NCI-H526 (cell line): ENCODE data around the gene IRS1.
"Not testable (repeated sequence)": the region's sequence is repeated elsewhere in the genome, so short reads cannot be mapped to it uniquely, and the experiment has no call there.

Experiments
- DNase-seq, 2 experiments: peaks; one replicate each; lab custom pipeline; 2025; lab: John Stamatoyannopoulos, UW

Gene IRS1, protein sequence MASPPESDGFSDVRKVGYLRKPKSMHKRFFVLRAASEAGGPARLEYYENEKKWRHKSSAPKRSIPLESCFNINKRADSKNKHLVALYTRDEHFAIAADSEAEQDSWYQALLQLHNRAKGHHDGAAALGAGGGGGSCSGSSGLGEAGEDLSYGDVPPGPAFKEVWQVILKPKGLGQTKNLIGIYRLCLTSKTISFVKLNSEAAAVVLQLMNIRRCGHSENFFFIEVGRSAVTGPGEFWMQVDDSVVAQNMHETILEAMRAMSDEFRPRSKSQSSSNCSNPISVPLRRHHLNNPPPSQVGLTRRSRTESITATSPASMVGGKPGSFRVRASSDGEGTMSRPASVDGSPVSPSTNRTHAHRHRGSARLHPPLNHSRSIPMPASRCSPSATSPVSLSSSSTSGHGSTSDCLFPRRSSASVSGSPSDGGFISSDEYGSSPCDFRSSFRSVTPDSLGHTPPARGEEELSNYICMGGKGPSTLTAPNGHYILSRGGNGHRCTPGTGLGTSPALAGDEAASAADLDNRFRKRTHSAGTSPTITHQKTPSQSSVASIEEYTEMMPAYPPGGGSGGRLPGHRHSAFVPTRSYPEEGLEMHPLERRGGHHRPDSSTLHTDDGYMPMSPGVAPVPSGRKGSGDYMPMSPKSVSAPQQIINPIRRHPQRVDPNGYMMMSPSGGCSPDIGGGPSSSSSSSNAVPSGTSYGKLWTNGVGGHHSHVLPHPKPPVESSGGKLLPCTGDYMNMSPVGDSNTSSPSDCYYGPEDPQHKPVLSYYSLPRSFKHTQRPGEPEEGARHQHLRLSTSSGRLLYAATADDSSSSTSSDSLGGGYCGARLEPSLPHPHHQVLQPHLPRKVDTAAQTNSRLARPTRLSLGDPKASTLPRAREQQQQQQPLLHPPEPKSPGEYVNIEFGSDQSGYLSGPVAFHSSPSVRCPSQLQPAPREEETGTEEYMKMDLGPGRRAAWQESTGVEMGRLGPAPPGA (N-terminal part only)

DNA sequence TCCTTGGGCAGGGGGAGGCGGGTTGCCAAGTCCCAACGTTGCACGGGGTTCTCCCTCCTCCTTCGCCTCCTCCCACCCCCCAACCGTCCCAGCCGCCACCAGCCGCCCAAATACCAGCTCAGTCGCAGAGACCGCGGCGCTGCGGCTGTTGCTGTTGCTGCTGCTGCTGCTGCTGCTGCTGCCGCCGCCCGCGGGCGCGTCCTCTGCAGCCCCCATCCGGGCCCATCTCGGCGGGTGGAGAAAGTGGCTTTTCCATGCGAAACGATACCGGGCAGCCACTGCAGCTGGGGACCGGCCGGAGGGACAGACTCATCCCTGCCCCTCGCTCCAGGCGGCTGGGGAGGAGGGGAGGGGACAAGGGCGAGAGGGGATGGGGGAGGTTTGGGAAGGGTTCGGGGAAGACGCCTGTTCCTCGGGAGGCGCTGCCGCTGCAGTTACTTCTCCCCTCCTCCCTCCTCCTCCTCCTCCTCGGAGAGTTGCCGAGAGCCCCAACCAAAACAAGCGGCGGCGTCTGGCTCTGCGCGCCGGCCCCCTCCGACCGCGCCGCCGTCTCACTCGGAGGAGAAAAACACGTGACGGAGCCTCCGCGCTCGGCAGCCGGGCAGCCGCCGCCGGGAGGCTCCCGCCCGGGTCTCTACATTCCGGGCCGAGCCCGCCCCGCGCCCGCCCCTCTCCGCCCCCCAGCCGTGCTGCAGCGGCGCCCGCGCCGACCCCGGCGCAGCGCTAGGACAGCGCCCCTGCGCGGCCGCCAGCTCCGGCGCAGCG lies at the start of gene IRS1:
IRS1 (minus strand) TSS at position 610 of the 765 bp plus-strand sequence. CDS start 1,082 bp downstream, outside the sequence.
- peak; percentile 11 to 81 for DNase-seq

DNA sequence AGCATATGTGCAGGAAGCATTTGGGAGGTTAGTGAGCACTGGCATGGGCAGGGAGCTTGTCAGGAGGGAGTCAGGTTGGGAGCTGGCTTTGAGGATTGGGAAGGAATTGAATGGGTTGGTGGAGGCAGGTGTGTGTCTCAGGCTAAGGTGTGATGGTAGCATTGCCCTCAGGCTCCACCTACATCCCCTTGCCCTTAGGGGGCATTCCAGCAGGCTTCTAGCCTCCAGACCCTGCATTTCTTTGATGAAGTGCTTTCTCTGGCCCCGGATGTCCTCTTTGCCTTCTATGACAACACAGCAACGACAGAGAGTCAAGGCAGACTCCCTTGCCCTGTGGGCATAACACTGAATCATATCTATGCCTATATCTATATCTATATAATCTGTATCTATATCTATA lies 49.7 kb upstream of the IRS1 start:
- no peak for DNase-seq

DNA sequence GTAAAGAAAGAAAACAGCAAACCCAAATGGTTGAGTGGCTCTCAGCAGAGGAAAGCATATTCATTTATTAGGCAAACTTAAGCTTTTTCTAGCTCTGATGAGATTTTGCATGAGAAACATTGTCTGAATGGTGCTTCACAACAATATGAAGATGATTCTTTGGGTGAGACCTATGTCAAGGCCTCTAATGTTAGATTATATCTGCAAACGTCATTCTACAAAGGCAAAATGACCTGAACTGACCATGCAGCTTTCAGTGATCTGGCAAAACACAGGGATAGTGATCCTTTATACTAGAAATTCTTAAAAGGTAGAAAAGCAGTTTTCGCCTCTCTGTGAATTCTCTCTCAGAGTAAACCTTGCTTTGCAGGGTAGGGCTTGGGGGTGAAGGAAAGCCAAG lies 47.9 kb upstream of the IRS1 start:
- DNase-seq: no peak

DNA sequence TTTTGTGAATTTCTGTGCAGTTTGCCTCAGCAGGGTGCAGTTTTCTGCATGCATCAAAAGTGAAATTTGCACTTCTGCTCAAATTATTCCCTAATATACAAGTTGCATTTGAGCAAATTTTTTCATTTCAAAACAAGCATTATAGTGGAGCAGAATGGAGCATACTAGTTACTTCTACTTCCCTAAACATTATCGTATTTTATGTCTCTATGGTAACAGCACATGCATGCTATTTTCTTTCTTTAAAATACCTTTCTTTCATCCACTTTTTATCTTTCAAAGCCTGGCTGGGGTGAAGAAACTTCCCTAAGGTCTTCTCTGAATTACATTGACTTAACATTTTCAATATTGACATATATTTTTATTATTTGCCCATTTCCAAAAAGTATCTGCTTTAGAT lies 47.5 kb upstream of the IRS1 start:
- no peak for DNase-seq

DNA sequence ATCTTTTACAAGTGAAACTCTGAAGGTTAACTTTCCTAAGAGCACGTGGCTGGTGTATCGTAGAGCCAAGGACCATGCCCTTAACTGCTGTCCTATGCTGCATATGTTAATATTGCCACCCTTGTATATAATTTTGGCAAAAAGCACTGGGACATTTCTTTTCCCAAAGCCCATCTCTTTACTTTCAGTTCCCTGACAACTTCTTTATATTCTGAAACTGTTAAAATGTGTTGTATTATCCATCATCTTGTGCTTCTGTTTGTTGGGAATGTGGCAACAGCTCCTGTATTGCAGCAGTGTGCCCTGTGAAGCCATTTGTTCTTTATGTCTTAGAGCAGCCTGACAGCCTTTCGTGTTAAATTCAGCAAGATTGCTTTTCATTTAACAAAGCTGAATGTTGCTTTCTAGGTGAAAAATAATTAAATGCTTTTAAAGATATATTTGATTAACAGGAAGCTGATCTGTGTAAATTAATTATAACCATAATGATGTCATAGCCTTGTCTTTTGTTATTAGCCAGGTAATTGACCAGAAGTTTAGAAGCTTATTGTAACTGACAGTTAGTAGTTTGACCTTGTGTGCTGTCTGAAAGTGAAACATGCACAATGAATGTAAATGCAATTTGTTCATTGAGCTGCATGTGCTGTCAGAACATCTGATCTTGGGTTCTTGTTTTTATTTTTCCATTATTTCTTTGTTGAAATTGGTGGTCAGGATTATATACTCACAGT lies 45.9 kb upstream of the IRS1 start:
- no peak for DNase-seq

DNA sequence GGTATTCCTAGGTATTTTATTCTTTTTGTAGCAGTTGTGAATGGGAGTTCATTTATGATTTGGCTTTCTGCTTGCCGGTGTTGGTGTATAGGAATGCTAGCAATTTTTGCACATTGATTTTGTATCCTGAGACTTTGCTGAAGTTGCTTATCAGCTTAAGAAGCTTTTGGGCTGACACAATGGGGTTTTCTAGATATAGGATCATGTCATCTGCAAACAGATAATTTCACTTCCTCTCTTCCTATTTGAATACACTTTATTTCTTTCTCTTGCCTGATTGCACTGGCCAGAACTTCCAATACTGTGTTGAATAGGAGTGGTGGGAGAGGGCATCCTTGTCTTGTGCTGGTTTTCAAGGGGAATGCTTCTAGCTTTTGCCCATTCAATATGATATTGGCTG lies 43.4 kb upstream of the IRS1 start:
- DNase-seq: not testable (repeated sequence)

DNA sequence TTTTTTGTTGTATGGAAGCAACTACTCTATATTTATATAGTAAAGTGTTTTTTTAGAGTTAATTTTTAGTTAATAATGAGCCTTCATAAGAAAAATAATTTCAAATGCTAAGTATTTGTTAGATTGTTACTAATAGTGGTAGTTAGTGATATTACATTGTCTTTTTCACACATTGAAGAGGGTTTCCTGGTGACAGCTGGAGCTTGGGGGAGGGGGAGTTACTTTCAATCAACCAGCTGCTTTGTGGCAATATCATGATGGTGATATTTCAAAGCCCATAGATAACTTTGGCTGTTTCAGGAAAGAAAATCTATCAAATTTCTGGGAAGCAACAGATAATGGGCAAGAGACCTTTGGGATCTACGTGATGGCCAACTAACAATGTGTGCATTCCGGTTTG lies 40.3 kb upstream of the IRS1 start:
- DNase-seq: no peak

DNA sequence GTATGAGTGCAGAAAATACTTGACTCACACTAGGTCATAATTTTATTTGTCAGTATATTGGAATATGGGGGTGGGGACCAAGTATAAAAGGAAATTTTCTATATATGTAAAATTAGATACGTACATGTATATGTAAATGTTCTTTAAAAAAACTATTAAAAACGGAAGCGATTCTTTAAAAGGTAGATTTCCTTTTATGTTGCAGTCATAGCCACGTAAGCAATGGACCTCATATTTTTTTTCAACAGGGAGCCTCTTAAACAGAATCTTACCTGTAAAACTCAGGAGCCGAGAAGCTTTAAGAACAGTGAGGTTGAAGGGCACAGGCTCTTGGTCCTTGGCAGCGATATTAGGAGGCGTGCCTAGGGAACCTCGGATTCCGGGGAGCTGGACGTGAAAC lies 39.5 kb upstream of the IRS1 start:
- DNase-seq: no peak

DNA sequence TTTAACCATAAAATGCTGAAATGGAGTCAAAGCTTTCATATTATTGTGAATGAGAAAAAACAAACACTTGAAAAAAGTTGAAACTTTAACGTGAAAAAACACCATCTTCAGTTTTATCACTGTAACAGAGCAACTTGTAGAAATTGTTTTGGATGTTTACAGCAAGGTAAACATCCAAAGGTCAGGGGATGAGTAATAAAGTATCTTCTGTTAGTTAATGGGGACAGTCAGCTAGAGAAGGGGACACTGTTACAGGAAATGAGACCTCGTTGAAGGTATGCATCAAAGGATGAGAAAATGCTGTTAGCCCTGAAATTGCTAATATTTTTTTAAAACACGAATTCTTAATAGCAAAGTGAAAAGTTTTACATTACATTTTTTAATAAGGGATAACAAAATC lies 39.1 kb upstream of the IRS1 start:
- no peak for DNase-seq

DNA sequence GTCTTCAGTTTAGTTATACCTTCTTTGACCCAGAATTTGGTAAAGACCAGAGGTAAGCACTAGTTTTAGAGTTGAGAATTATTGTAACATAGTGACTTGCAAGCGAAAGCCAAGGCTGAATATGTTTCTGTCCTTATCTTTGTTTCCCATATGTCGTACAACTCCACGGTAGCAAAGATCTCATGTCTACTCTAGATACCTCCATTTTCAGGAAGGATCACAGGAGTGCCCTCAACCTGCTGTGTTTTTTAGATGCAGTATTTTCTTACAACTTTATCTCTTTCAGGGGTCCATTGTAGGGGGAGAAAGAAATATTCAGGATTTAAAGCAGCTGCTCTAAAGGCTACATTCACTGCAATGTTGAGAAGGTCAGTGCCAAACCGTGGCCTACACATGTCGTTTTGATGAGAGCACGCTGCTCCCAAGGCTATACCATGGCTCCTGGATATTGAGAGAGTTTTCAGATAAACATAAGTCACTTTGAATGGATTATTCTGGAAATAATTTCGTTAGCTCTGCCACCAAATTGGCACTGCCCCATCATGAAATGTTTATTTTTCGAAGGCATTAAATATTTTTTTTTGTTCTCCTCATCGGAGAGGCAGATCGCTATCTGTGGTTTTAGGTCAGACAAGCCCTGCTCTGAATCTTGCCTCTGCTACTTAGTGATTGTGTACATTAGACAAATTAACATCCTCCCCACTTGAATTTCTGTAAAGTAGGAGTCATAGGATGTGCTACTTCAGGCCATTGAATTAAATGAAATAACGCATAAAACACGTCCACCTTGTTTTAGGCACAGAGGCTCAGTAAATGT lies 38.4 kb upstream of the IRS1 start:
- no peak for DNase-seq

DNA sequence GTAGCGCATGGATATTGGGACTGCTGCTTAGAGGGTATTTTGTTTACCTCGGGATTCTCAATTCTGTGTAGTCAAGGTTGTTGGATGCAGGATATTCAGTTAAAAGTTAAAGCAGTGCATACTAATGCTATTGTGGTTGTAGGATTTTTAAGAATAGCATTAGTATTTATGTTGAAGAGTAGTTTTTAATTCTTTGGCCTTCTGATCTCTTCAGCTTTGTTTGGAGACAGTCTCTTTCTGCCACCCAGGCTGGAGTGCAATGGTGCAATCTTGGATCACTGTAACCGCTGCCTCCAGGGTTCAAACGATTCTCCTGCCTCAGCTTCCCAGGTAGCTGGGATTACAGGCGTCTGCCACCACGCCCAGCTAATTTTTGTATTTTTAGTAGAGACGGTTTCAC lies 37.7 kb upstream of the IRS1 start:
- no peak for DNase-seq

DNA sequence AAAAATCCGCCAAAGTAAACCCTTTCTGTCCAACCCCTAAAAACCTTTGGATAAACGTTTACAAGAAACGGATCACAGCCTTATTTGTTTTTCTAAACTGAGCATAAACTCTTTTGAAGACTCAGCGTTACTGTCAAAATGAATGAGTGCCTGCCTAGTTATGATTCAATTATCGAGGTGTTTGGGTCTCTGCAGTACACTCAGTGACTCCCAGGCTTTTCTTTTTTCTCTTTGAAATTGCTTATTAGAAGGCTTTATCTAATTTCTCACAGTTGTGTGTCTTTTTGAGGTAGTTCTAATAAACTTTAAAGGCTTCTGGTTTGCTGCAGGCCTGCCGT lies 36.9 kb upstream of the IRS1 start:
- DNase-seq: peak in 1 of 2 experiments; percentile 42

DNA sequence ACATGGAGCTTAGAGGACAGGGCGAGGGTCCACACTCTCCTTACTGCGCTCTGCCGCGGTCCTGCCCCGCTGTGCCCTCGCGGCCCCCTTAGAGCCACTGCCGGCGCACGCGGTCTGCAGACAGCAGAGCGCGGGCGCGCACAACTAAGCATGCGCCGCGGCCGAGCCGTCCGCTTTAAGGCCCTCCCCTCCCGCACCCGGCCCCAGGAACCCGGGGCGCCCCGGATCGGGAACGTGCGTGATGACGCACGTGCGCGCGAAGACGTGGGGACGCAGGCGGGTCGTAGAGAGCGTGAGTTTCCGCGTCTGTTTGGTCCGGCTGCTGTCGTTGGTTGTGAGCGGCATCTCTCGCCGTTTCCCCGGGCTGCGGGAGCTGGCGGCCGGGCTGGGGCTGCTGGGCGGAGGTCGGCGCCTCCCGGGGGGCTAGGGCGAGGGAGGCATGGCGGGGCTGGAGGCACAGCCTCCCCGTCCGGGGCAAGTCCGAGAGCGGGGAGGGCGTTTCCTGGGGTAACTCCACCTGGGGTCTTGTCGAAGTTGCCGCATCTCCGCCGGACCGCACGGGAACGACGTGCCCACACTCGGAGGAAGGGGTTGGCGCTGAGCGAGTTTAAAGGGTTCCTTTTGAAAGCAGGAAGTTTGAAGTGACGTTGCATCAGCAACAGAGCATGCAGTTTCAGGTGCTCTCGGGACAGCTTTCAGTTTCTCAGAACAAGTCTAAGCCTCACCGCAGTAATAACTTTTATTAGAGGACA lies 36.4 kb upstream of the IRS1 start, which contains the start of gene RHBDD1:
RHBDD1 (plus strand) TSS at position 259 of the 752 bp plus-strand sequence. CDS start 28,640 bp downstream, outside the sequence.
- DNase-seq: peak; percentile 84 to 96

DNA sequence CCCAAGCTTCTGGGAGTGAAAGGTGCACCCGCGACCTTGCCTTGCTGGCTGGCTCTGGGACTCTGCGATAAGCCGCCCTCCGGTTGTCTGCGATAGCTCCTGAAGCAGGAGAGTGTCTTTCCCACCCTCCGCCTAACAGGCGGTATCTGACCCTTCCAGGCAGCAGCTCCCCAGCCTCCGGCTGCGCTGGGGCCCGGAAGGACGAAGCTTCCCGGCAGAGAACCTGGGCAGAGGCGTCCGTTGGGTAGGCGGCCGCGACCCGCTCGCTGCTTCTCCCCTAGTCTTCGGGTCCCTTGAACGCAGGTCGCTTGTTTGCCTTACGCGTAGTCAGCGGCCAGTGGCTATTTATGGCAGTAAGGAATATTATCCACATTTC lies 35.8 kb upstream of the IRS1 start:
- peak; percentile 42 to 49 for DNase-seq

DNA sequence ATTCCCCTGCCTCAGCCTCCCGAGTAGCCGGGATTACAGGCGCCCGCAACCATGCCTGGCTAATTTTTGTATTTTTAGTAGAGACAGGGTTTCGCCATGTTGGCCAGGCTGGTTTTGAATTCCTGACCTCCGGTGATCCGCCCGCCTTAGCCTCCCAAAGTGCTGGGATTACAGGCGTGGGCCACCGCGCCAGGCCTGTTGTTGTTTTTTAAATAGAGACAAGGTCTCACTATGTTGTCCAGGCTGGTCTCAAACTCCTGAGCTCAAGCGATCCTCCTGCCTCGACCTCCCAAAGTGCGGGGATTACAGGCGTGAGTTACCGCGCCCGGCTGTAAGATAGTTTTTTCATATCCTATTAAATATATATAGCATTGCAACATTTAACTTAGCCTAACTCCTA lies 35.3 kb upstream of the IRS1 start:
- DNase-seq: not testable (repeated sequence)

DNA sequence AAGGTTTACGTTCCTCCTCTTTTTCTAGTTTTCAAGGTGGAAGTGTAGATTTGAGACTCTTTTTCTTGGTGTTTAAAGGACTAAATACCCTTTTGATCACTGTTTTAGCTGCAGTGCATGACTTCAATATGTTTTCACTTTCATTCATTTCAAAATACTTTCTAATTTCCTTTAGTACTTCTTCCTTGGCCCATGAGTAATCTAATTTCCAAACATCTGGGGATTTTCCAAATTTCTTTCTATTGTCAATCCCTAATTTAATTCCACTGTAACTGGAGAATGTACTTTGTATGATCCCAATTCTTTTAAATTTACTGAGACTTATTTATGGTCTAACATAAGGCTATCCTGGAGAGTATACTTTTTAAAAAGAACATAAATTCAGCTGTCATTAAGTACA lies 32.4 kb upstream of the IRS1 start:
- DNase-seq: no peak

DNA sequence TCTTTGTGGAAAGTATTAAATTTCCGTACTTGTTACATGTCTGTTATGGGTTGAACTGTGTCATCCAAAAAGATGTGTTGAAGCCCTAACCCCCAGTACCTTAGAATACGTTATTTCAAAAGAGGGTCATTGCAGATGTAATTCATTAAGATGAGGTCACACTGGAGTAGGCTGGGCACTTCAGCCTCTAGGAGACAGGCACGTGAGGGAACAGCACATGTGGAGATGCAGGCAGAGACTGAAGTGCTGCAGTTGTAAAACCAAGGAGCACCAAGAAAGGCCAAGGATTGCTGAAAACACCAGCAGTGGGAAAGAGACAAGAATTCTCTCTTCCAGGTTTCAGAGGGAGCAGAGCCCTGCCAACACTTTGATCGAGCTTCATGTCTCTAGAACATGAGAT lies 31.6 kb upstream of the IRS1 start:
- no peak for DNase-seq

DNA sequence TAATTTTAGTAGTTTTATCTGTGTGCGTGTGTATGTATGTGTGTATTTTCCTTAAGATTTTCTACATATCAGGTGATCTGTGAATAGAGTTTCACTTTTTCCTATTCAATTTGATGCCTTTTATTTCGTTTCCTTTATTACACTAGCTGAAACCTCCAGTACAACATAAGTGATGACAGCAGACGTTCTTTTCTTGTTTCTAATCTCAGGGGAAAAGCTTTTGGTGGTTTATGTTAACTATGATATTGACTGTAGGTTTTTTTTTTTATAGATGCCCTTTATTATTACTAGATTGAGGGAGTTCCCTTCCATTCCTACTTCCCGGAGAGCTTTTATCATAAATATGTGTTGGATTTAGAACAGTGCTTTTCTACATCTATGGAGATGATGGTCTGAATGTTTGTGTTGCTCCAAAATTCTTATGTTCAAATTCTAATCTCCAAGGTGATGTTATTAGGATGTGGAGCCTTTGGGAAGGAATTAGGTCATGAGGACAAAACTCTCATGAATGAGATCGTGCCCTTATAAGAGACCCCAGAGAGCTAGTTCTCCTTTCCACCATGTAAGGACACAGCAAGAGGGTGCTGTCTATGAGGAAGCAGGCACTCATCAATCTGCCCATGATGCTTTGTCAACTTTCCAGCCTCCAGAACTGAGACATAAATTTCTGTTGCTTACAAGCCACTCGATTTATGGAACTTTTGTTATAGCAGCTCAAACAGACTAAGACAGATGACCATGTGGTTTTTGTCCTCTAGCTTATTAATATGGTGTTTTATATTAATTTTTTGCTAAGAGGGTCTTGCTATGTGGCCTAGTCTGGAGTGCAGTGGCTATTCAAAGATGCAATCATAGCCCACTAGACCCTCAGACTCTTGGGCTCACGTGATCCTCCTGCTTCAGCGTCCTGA lies 30.4 kb upstream of the IRS1 start:
- DNase-seq: no peak

DNA sequence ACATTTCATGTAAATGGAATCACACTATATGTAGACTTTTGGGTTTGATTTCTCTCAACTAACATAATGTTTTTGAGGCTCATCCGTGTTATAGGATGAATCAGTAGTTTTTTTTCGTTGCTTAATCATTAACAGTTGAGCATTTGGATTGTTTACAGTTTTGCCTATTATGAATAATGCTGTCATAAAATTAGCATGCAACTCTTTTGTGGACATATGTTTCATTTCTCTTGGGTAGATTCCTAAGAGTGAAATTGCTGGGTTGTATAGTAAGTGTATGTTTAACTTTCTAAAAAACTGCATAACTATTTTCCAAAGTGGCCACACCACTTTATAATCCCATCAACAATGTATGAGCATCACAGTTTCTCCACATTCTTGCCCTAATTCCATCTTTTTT lies 28.6 kb upstream of the IRS1 start:
- DNase-seq: peak; percentile 26 to 40
